Testis (tissue), 3 donors: ENCODE results near the gene GUCA1A. TPM values are rescaled to one million over a fixed set of nuclear protein-coding genes. Genes with fewer than 3 reads are reported as not detected.

Source experiments
- DNase-seq: peaks from one replicate; pipeline ENCODE4 v3.0.0-alpha.2; 2019
- H3K27ac ChIP-seq, 2 donors: fragments of 200-600 bp; sonication (generic); one replicate each; pipeline ENCODE4 v1.5.1; 2019
- H3K27me3 ChIP-seq: fragments of 200-600 bp; sonication (generic); one replicate; pipeline ENCODE4 v1.5.1; 2019
- H3K36me3 ChIP-seq: fragments of 200-600 bp; sonication (generic); one replicate; pipeline ENCODE4 v1.5.1; 2017; ENCODE audit warnings: low read depth; ENCODE audit errors: missing control alignments
- H3K4me1 ChIP-seq: fragments of 200-600 bp; sonication (generic); one replicate; pipeline ENCODE4 v1.5.1; 2019
- H3K4me3 ChIP-seq, 2 donors: fragments of 200-600 bp; sonication (generic); one replicate each; pipeline ENCODE4 v1.5.1; 2017 to 2019
- H3K9me3 ChIP-seq: fragments of 200-600 bp; sonication (generic); one replicate; pipeline ENCODE4 v1.5.1; 2017
- CTCF ChIP-seq, 3 experiments: fragments of 450-650 bp in 2 of 3; fragments of 200-600 bp in 1 of 3; sonication (generic) in 1 of 3; IDR thresholded peaks; one replicate each; pipeline ENCODE4 v1.5.1; 2016 to 2019; ENCODE audit warnings: antibody characterized with exemption in 3 of 3, mild to moderate bottlenecking in 2 of 3, moderate library complexity in 1 of 3
- POLR2A ChIP-seq: fragments of 450-650 bp; IDR thresholded peaks from one replicate; pipeline ENCODE4 v1.6.1; 2017; ENCODE audit warnings: antibody characterized with exemption, mild to moderate bottlenecking, moderate library complexity
- WGBS, 2 donors: methylation state at CpG; one replicate each; pipeline ENCODE4 v1.1.5; 2018; 5-methylcytosine and 5-hydroxymethylcytosine counted together
- intact Hi-C: fragments of 100-400 bp; cut with DNase I; formaldehyde crosslinking; loops from one replicate; pipeline ENCODE4 v1.15.1; 2023; ENCODE audit warnings: low total_unique reads
- polyA plus RNA-seq: library from polyadenylated mRNA; stranded (reverse); fragments of 350-450 nt; fragmentation: Illumina TruSeq; extraction: RNeasy Lipid Tissue Mini Kit (QIAGEN cat#74804); gene quantifications from one replicate; pipeline ENCODE4 v1.2.3, GENCODE V29; 2014; ENCODE audit warnings: low read depth, low replicate concordance; ENCODE audit not compliant: insufficient read depth
- total RNA-seq, 2 donors: library from RNA; depleted of rRNA; stranded (reverse); fragments of >200 nt; gene quantifications; one replicate each; pipeline ENCODE4 v1.2.3, GENCODE V29; 2016

The GUCA1A gene
- total and polyA plus RNA-seq, 3 donors from 2014 or later: 6.7 to 47.0 (median 44.2) TPM

GRCh38 chr6:42135161-42135560, 38.0 kb upstream of the GUCA1A start:
- Histone ChIP-seq H3K36me3 (no peaks in the 10 kb centered on the region), H3K4me1 (no peaks in the 10 kb centered on the region), H3K9me3 (no peaks in the 10 kb centered on the region), H3K27me3 (no peaks in the 10 kb centered on the region), H3K27ac (no peak overlapping the region), H3K4me3 (no peak overlapping the region)
- no peak for TF ChIP-seq CTCF (IDR thresholded peaks at IDR 0.05)
- no peak for TF ChIP-seq POLR2A
- WGBS, 2 donors: 93 to 95% methylated on average over 10 to 12 of the region's 12 CpGs
- no peak for DNase-seq
- intact Hi-C loops: no loop called here

GRCh38 chr6:42135722-42136121, 37.4 kb upstream of the GUCA1A start:
- Histone ChIP-seq H3K4me1 (no peaks in the 10 kb centered on the region), H3K27ac (no peak overlapping the region), H3K9me3 (no peaks in the 10 kb centered on the region), H3K27me3 (no peaks in the 10 kb centered on the region), H3K4me3 (no peak overlapping the region), H3K36me3 (no peaks in the 10 kb centered on the region)
- DNase-seq: no peak
- TF ChIP-seq CTCF (IDR thresholded peaks at IDR 0.05) (no peak), POLR2A (no peak)
- 97 to 100% methylated on average over 2 of the region's 2 CpGs for WGBS, 2 donors
- intact Hi-C loops: no loop called here

- no peak for DNase-seq
- intact Hi-C loops: no loop called here
- no peak overlapping the region for H3K4me3 ChIP-seq
These were observed 36.5 kb upstream of the GUCA1A start for GRCh38 chr6:42136508-42137193.

GRCh38 chr6:42137194-42137753, 35.9 kb upstream of the GUCA1A start:
- no peak for TF ChIP-seq CTCF (IDR thresholded peaks at IDR 0.05)
- TF ChIP-seq POLR2A: no peak
- Histone ChIP-seq H3K27ac (no peak overlapping the region), H3K4me3 (no peak overlapping the region), H3K4me1 (peaks cover 4% of the 10 kb centered on the region), H3K27me3 (no peaks in the 10 kb centered on the region), H3K36me3 (no peaks in the 10 kb centered on the region), H3K9me3 (no peaks in the 10 kb centered on the region)
- no peak for DNase-seq
- WGBS, 2 donors: 72 to 78% methylated on average over 7 of the region's 7 CpGs
- intact Hi-C loops: no loop called here

More at GRCh38 chr6:42136508-42137193, 36.5 kb upstream of the GUCA1A start:
- no peak overlapping the region for H3K27ac ChIP-seq
- H3K4me1 ChIP-seq: no peaks in the 10 kb centered on the region
- no peaks in the 10 kb centered on the region for H3K9me3 ChIP-seq
- 65 to 73% methylated on average over 14 of the region's 14 CpGs for WGBS, 2 donors
- H3K27me3 ChIP-seq: no peaks in the 10 kb centered on the region
- TF ChIP-seq POLR2A: no peak
- no peak for TF ChIP-seq CTCF (IDR thresholded peaks at IDR 0.05)
- no peaks in the 10 kb centered on the region for H3K36me3 ChIP-seq

- no peaks in the 10 kb centered on the region for H3K27me3 ChIP-seq
- no peak for DNase-seq
- H3K4me3 ChIP-seq: no peak overlapping the region
- intact Hi-C loops: no loop called here
- H3K36me3 ChIP-seq: no peaks in the 10 kb centered on the region
- H3K4me1 ChIP-seq: peaks cover 9% of the 10 kb centered on the region
- TF ChIP-seq POLR2A (no peak), CTCF (IDR thresholded peaks at IDR 0.05) (no peak)
- WGBS, 2 donors: 98 to 99% methylated on average over 6 of the region's 6 CpGs
- H3K27ac ChIP-seq: no peak overlapping the region
- no peaks in the 10 kb centered on the region for H3K9me3 ChIP-seq
These were observed 35.0 kb upstream of the GUCA1A start for GRCh38 chr6:42138190-42138589.
